Skeletal muscle tissue (tissue), 4 donors: ENCODE measurements around the gene NMRK2. TPM values are rescaled to one million over a fixed set of nuclear protein-coding genes. Genes with fewer than 3 reads are reported as not detected.

Experiments used
- H3K27ac ChIP-seq: one replicate; pipeline ENCODE4 v1.7.0; 2013; ENCODE audit warnings: mild to moderate bottlenecking, low read depth, low read length, inconsistent platforms
- H3K27me3 ChIP-seq, 3 donors: one replicate each; pipeline ENCODE4 v1.7.0; 2013; ENCODE audit warnings: low read length in 3 of 3; ENCODE audit not compliant: control insufficient read depth in 3 of 3, insufficient read depth in 3 of 3
- H3K36me3 ChIP-seq, 3 donors: one replicate each; pipeline ENCODE4 v1.7.0; 2013; ENCODE audit warnings: low read length in 3 of 3; ENCODE audit not compliant: control insufficient read depth in 3 of 3, insufficient read depth in 3 of 3
- H3K4me1 ChIP-seq, 3 donors: one replicate each; pipeline ENCODE4 v1.7.0; 2013; ENCODE audit warnings: low read length in 3 of 3, mild to moderate bottlenecking in 3 of 3; ENCODE audit not compliant: control insufficient read depth in 3 of 3, insufficient read depth in 3 of 3
- H3K4me3 ChIP-seq, 3 donors: one replicate each; pipeline ENCODE4 v1.7.0; 2013; ENCODE audit warnings: low read length in 3 of 3
- H3K9ac ChIP-seq, 3 donors: one replicate each; pipeline ENCODE4 v1.7.0; 2013; ENCODE audit warnings: low read length in 3 of 3, mild to moderate bottlenecking in 3 of 3, moderate library complexity in 2 of 3, low read depth in 1 of 3
- H3K9me3 ChIP-seq, 3 donors: one replicate each; pipeline ENCODE4 v1.7.0; 2013; ENCODE audit warnings: low read length in 3 of 3; ENCODE audit not compliant: control insufficient read depth in 3 of 3
- total RNA-seq: library from RNA; depleted of rRNA; stranded (reverse); fragments of >200 nt; gene quantifications from one replicate; pipeline ENCODE4 v1.2.3, GENCODE V29; 2014
- donor health status: Osteomylitis.

NMRK2 gene
- total RNA-seq, 1 donor from 2014 or later = 48.5 TPM

DNA sequence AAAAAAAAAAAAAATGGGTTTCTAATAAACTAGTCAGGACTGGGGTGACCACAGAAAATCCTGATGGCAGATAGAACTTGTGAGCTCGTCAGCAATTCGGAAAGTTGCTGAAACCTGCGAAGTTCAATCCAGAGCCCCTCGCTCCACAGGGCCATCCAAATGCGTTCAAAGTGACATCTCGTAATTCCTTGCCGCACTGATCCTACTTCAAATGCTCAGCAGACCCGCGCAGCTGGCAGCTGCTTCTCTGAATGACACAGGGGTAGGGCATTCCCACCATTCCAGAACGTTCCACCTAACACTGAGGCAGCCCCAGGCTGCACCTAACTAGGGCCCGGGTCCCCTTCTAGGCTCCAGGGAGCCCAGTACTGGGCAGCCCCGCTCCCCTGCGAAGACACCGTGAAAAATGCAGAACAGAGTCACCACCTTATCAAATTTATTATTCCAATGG, 42.8 kb downstream of the NMRK2 start:
- peak overlapping the region in 1 of 3 donors; percentile 45 for H3K9ac ChIP-seq
- no peaks in the 10 kb centered on the region for H3K9me3 ChIP-seq
- no peak overlapping the region for H3K27ac ChIP-seq
- peaks cover 4 to 21% (median 4%) of the 10 kb centered on the region in 3 donors for H3K4me1 ChIP-seq
- H3K27me3 ChIP-seq = no peaks in the 10 kb centered on the region
- H3K36me3 ChIP-seq = peaks cover 49 to 54% (median 51%) of the 10 kb centered on the region in 3 donors
- no peak overlapping the region for H3K4me3 ChIP-seq

DNA sequence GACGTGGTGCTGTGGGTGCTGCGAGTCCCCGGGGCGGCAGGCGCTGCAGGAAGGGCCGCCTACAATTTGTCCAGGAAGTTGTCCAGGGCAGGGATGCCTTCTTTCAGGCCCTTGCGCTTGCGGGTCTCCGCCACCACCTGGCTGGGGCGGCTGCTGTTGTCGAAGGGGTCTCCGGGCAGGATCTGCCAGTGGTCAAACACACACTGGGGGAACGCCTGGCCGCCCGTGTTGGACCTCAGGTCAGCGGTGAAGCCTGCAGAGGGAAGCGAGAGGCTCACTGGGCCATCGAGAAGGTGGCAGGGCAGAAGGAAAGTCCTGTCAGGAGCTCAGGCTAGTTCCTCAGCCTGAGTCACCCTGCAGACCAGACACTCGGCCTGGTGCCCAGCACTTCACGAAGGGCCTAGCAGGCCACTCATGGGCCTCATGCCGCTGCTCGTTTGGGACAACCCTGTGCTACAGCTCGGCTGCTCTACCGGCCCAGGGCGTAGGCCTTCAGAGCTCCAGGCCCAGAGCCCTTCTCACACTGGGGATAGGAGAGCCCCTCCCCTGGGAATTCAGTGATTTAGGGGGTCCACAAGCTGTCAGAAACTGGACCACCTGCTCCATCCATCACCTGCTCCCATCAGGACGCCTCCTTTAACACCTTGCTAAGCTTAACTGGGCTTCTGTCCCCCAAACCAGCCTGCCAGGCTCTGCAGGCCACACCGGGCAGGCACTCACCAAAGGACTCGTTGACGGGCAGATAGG, 43.8 kb downstream of the NMRK2 start:
- Histone ChIP-seq H3K27me3 (no peaks in the 10 kb centered on the region), H3K27ac (no peak overlapping the region)

DNA sequence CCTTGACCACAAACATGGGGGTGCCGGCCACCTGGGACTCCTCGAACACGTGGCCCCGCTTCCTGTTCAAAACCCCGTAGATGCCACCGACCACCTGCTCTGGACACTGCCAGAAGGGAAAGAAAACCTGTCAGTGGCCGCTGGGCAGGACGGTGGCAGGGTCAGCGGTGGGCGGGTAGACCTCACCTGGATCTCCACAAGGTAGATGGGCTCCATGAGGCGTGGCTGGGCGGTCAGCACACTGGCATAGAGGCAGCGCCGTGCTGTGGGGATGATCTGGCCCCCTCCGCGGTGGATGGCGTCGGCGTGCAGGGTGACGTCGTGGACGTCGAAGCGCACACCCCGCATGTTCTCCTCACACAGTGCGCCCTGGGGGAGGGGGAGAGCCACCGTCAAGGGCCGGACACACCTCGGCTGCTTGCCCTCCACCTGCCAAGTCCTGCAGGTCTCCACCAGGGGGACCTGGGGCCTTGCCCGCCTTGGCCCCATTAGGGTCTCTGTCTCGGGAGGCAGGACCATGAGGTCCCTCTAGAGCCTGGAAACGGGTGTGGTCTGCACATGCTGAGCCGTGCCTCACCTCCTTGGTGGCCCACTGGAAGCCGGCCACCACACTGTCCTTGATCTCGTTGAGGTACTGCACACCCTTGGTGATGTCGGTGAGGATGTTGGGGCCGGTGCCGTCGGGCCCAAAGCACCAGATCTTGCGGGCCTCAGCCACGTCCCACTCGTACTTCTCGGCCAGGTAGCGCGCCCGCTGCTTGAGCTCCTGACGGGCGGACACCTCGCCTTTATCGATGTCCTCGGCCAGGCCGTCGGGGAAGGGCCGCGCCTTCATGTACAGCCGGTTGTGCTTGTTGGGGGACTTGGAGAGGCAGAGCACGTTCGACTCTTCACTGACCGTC, 44.6 kb downstream of the NMRK2 start:
- Histone ChIP-seq H3K4me3 (no peak overlapping the region), H3K9me3 (no peaks in the 10 kb centered on the region), H3K27ac (no peak overlapping the region), H3K9ac (peak overlapping the region in 1 of 3 donors; percentile 50), H3K27me3 (no peaks in the 10 kb centered on the region), H3K4me1 (peaks cover 0 to 26% (median 17%) of the 10 kb centered on the region in 3 donors), H3K36me3 (peaks cover 67 to 72% (median 70%) of the 10 kb centered on the region in 3 donors)

More for the DNA sequence above, 43.8 kb downstream of the NMRK2 start:
- Histone ChIP-seq H3K4me1 (peaks cover 0 to 18% (median 9%) of the 10 kb centered on the region in 3 donors), H3K4me3 (no peak overlapping the region), H3K9me3 (no peaks in the 10 kb centered on the region), H3K9ac (peak overlapping the region in 1 of 3 donors; percentile 50), H3K36me3 (peaks cover 58 to 64% (median 61%) of the 10 kb centered on the region in 3 donors)

GRCh38 chr19:3978145-3978544, 45.3 kb downstream of the NMRK2 start:
- H3K36me3 ChIP-seq = peaks cover 73 to 79% (median 76%) of the 10 kb centered on the region in 3 donors
- no peaks in the 10 kb centered on the region for H3K27me3 ChIP-seq
- H3K9ac ChIP-seq = no peak overlapping the region
- H3K27ac ChIP-seq = no peak overlapping the region
- H3K4me1 ChIP-seq = peaks cover 4 to 32% (median 24%) of the 10 kb centered on the region in 3 donors
- H3K4me3 ChIP-seq = no peak overlapping the region
- no peaks in the 10 kb centered on the region for H3K9me3 ChIP-seq

GRCh38 chr19:3979289-3979673, 46.4 kb downstream of the NMRK2 start:
- H3K27ac ChIP-seq = no peak overlapping the region
- H3K36me3 ChIP-seq = peaks cover 84 to 90% (median 87%) of the 10 kb centered on the region in 3 donors
- H3K27me3 ChIP-seq = no peaks in the 10 kb centered on the region
- no peaks in the 10 kb centered on the region for H3K9me3 ChIP-seq
- H3K4me3 ChIP-seq = no peak overlapping the region
- H3K9ac ChIP-seq = no peak overlapping the region
- peaks cover 15 to 44% (median 35%) of the 10 kb centered on the region in 3 donors for H3K4me1 ChIP-seq

- H3K27ac ChIP-seq = no peak overlapping the region
- H3K36me3 ChIP-seq = peaks cover 87 to 91% (median 88%) of the 10 kb centered on the region in 3 donors
- no peak overlapping the region for H3K9ac ChIP-seq
- H3K4me3 ChIP-seq = no peak overlapping the region
- peaks cover 19 to 45% (median 40%) of the 10 kb centered on the region in 3 donors for H3K4me1 ChIP-seq
- H3K27me3 ChIP-seq = no peaks in the 10 kb centered on the region
- no peaks in the 10 kb centered on the region for H3K9me3 ChIP-seq
These were observed 46.9 kb downstream of the NMRK2 start for GRCh38 chr19:3979674-3980352.

DNA sequence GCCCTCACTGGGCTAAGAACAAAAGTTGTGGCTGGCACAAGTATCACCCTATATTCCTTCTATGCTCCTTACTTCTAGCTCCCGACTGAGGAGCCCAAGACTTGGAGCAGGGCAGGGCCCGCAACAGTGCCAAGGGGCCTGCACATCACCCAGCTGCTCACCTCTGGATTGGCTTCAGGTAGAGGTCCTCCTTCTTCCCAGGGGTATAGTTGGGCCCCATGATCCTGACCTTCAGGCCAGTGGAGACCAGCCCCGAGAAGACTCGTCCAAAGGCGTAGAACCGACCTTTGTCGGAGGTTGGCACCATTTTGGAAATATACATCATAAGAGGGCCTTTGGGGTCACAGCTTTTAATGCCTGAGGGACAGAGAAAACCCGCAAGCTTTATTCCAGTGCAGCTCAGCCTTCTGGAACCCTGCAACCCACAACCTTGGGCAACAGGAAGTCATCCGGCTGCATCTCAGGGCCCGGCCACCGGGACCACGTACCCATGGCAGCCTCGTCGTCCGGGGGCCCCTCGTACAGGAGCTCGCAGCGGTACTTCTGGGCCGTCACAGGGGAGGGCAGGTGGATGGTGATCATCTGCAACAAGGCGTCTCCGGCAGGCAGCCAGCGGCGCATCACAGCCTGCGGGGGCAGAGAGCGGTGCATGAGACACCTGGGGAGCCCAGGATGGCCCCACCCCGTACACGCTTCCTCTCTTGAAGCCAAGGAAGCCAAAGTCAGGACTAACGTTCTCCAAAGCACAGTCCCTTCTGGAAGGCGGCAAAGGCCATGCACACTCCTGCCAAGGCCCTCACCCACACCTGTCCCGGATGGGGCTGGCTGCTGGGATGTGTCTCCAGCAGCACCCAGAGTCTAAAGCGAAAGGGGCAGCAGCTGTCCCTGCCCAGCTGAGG, 47.7 kb downstream of the NMRK2 start:
- Histone ChIP-seq H3K36me3 (peaks cover 81 to 85% (median 85%) of the 10 kb centered on the region in 3 donors), H3K9me3 (no peaks in the 10 kb centered on the region), H3K4me3 (no peak overlapping the region), H3K27ac (no peak overlapping the region), H3K4me1 (peaks cover 21 to 45% (median 41%) of the 10 kb centered on the region in 3 donors), H3K27me3 (no peaks in the 10 kb centered on the region), H3K9ac (peak overlapping the region in 1 of 3 donors; percentile 14)

- Histone ChIP-seq H3K4me1 (peaks cover 29 to 52% (median 45%) of the 10 kb centered on the region in 3 donors), H3K27me3 (no peaks in the 10 kb centered on the region), H3K36me3 (peaks cover 75 to 79% (median 79%) of the 10 kb centered on the region in 3 donors), H3K27ac (peak overlapping the region; percentile 1), H3K9me3 (no peaks in the 10 kb centered on the region), H3K9ac (peak overlapping the region in 2 of 3 donors; percentile 14 to 25), H3K4me3 (no peak overlapping the region)
These were observed 48.5 kb downstream of the NMRK2 start for GRCh38 chr19:3981373-3981735.
